NCI-H2196 treated with DMSO at 0.1 percent for 48 hours (cell line): ENCODE data around the gene MTA3.

Experiments
- DNase-seq: peaks from one replicate; lab custom pipeline; 2025; ENCODE audit not compliant: unreplicated experiment; lab: John Stamatoyannopoulos, UW

The MTA3 gene

GRCh38 chr2:42658306-42658705 is 89.9 kb downstream of the MTA3 start:
- no peak for DNase-seq

- no peak for DNase-seq
These were observed 91.2 kb downstream of the MTA3 start for GRCh38 chr2:42659609-42660008.

DNA sequence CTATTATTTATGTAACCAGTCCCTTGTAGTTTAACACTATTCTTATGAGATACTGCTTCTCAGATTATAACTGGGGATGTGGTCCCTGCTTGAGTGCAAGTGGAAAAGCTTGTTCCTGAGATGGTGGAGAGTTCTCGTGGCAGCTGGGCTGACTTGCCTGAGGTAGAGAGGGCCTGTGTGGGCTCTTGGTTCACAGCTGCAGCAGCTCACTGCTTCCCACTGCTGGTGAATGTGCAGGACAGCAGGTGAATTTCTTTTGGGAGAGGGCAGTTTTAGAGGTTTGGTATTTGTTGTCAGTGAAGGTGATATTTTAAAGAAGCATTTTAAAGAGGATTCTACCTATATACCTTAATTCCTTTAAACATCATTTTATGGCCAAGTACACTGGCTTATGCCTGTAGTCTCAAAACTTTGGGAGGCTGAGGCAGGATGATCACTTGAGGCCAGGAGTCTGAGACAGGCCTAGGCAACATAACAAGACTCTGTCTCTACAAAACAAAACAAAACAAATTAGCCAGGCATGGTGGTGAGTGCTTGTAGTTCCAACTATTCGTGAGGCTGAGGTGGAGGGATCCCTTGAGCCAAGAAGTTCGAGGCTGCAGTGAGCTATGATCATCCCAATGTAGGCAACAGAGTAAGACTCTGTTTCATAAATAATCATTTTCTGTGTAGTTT is 94.8 kb downstream of the MTA3 start:
- peak; percentile 65 for DNase-seq

GRCh38 chr2:42663828-42664227 is 95.4 kb downstream of the MTA3 start:
- DNase-seq: no peak

DNA sequence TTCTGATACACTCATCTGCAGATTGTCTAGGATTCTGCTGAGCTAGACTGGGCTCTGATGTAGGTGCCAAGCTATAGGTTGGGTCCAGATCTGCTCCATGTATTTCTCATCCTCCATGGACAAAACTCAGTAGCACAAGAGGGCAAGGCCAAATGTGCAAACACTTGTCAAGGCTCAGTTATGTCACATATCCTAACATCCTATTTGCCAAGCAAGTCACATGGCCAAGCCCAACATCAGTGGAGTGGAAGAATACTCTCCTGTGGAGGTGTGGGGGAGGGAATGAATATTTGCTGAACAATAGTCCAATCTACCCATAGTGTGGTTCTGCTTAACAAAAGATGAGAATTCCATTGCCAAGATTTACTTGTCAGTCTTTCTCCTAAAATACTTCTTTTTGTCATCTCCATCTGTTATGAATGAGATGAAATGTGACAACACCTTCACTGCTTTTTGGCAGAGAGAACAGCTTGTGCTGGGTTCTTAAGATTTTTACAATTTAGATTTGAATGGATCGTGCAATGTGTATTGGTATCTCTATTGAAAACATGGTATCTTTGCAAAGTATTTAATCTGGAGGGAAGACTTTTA is 105.7 kb downstream of the MTA3 start:
- DNase-seq: no peak

GRCh38 chr2:42675815-42676214 is 107.4 kb downstream of the MTA3 start:
- DNase-seq: no peak

DNA sequence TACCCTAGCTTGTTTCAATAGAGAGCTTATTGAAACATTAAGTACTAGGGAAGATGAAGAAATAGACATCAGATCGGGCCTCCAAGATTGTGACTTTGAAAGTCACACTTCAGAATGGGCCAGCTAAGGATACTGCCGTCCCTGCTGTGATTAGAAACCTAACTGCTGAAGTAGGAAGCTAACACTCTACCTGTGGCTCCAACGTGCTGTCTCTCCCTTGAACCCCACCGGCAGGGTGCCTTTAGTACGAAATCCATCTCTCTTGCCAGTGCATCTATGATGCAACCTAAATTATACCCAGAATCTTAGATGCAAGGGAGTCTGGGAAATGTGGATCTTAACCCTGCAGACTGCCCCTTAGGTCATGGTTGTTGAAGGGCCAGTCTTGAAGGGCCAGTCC is 116.9 kb downstream of the MTA3 start:
- no peak for DNase-seq

- no peak for DNase-seq
These were observed 124.7 kb downstream of the MTA3 start for GRCh38 chr2:42693013-42693615.

- no peak for DNase-seq
These were observed 125.5 kb downstream of the MTA3 start for GRCh38 chr2:42693688-42694479.

GRCh38 chr2:42696987-42697386 is 128.6 kb downstream of the MTA3 start:
- DNase-seq: no peak

DNA sequence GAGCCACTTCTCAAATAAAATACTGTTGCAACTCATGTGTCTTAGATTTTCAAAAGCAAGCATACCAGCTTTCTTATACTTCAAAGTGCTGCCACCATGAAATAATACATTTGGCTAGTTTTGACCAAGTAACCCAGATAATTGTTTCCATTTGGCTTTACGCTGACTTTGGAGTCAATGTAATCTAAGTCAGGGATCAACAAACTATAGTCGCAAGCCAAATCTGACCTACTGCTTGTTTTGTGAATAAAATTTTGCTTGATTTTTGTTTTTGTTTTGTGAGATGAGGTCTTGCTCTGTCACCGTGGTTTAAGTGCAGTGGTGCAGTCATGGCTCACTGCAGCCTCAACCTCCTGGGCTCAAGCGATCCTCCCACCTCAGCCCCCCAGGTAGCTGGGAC is 130.5 kb downstream of the MTA3 start:
- no peak for DNase-seq

DNA sequence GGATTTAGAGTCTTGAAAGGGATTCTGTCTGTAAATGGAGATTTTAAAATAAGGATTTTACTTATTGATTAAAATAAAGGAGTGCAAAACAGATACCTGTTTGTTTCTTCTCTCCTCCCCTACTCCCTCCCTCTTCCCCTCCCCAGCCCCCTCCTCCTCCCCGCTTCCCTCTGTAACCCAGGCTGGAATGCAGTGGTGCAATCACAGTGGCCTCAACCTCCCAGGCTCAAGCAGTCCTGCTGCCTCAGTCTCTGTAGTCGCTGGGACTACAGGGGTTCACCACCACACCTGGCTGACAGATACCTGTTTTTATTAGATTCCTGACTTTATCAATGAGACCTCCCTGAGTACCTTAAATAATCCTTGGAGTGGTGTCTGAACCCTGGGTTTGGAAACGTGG is 138.4 kb downstream of the MTA3 start:
- DNase-seq: no peak

DNA sequence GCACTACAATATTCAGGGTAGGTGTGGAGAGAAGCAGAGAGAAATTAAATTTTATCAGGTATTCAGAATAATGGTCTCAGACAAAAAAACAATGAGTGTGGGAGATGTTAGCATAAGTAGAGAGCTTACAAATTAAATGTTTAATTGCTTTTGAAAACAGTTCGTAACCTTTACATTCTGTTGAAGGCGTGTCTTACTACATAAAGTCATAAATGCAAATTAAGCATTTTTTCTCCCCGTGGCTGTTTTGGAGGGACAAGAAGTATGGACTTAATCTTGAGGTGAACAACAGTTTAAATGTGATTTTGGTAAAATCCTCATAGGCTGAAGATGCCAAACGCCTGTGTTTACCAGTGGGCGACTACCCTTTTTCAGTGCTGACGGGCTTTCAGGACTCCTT is 139.7 kb downstream of the MTA3 start:
- DNase-seq: no peak

- no peak for DNase-seq
These were observed 143.5 kb downstream of the MTA3 start for GRCh38 chr2:42711896-42712295.

DNA sequence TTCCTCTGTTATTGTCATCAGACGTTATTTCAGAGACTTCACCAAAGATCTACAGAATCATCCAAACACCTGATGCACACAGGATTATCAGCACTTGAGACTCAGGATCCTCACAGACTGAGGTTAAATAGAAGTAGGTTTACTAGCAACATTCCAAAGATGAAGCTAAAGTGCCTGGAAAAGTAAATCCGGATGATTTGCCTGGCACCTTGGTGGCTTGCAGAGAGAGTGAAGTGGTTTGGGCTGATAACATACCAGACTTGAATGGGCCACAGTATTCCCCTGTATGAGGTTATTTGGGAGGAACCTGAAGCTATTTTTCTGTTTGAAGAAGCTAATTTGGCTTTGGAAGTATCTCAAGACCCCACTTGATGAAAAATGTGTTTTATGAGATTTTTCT is 144.5 kb downstream of the MTA3 start:
- DNase-seq: no peak

DNA sequence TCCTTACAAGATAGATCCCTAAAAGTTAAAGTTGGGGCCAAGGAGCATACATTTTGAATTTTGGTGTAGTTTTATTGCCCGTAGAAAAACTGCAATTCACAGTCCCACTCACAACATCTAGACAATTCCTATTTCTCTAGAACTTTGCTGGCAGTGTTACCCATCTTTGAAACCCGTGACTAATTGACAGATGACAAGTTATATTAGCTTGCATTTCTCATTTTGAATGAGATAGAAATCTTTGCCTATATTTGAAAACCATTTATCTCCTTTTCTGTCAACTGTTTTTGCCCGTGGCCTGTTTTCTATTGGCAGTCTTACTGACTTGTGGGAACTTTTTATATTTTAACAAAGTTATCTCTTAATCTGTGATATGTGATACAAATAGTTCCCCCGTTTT is 145.5 kb downstream of the MTA3 start:
- DNase-seq: no peak

DNA sequence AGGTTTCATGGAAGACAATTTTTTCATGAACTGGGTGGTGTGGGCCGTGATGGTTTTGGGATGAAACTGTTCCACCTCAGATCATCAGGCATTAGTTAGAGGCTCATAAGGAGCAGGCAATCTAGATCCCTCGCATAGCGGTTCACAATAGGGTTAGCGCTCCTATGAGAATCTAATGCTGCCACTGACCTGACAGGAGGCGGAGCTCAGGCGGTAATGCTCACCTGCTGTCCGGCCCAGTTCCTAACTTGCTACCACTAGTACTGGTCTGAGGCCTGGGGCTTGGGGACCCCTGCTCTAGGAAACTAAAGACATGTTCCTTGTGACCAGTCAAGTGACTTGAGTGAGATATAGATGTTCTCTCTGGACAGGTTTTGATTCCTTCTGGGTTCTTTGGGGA is 146.3 kb downstream of the MTA3 start:
- no peak for DNase-seq

GRCh38 chr2:42721898-42722297 is 153.5 kb downstream of the MTA3 start:
- DNase-seq: no peak

DNA sequence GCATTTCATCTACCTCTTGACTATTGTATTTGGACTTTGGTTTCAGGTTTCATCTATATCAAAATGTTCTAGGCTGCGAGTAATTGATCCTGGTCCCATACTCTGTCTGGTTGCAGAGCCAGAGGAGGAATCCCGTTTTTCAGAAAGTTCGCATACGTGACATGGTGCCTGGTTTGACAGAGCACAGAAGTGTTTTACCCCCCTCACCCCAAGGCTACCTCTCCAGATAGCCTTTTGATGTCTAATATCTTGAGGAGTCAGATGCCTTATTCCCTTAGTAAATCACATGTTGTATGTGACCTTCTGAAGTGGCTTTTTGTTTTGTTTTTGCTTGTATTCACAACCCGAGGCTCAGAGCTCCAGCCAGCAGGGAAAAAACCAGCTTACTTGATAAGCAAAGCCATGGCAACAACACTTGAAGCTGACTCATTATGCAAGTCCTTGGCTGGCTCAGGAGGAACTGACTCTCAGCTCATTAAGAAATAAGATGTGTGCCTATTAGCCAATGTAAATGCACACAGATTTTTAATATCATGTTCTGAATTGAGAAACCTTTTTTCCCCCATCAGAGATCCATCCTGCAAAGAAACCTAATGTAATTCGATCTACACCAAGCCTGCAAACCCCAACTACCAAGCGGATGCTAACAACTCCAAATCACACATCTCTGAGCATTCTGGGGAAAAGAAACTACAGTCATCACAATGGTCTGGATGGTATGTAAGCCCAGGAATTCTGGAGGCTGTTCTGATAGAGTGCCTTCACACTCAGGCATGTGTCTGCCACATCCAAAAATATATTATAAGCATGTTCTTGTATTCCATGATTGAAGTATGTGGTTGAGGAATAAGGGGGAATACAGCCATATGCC is 154.1 kb downstream of the MTA3 start:
- DNase-seq: peak; percentile 53

- no peak for DNase-seq
These were observed 155.0 kb downstream of the MTA3 start for GRCh38 chr2:42723465-42723864.

DNA sequence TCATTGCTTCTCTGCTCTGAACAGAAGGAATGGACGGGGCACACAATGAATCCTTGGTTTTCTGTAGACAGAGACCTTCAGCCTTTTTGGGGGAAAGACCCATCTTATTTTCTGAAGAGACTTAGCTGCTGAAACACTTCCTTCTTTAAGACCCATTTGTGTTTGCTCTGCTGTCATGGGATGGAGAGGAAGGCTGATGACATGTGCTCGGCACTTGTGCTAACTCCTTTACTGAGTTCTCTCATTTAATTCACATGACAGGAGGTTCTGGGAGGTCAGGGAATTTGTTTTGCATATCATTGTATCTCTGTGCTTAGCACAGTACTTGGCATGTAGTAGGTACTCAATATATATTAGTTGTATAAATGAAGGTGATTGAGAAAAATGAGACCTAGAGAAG is 156.5 kb downstream of the MTA3 start:
- no peak for DNase-seq
